ENCODE data around the gene ZSWIM1.

- TF ChIP-seq YY1 (IDR thresholded peaks at IDR 0.05; ENCODE audit: insufficient read depth, insufficient read length) (peak; percentile 54), ZNF274 (IDR thresholded peaks at IDR 0.05; ENCODE audit: low read depth, low read length) (no peak)
These were observed 10.3 kb downstream of the ZSWIM1 start, which contains the start of the genes CTSA and NEURL2 for GRCh38 chr20:45890985-45891983.

Data from NT2/D1 (cell line).